ENCODE measurements around the gene AP3D1.

Gene AP3D1

GRCh38 chr19:2059422-2060201 lies 91.8 kb downstream of the AP3D1 start:
- Histone ChIP-seq H3K4me1 (ENCODE audit: control insufficient read depth, insufficient read depth, low read length) (peaks cover 17% of the 10 kb centered on the region), H3K4me3 (ENCODE audit: low read length) (no peak overlapping the region), H3K27me3 (ENCODE audit: control insufficient read depth, insufficient read depth, low read length) (no peaks in the 10 kb centered on the region), H3K36me3 (ENCODE audit: control insufficient read depth, insufficient read depth, low read length) (no peaks in the 10 kb centered on the region), H3K9me3 (ENCODE audit: control insufficient read depth, insufficient read depth, low read length) (no peaks in the 10 kb centered on the region), H3K27ac (ENCODE audit: low read length) (no peak overlapping the region)
- WGBS (ENCODE audit: insufficient coverage, insufficient read length): no CpG with 5 or more reads among the region's 24 CpGs
- DNase-seq (ENCODE audit: low read depth, low spot score): no peak

- no peaks in the 10 kb centered on the region for H3K27me3 ChIP-seq (ENCODE audit: control insufficient read depth, insufficient read depth, low read length)
- H3K27ac ChIP-seq (ENCODE audit: low read length): no peak overlapping the region
- no peaks in the 10 kb centered on the region for H3K36me3 ChIP-seq (ENCODE audit: control insufficient read depth, insufficient read depth, low read length)
- H3K9me3 ChIP-seq (ENCODE audit: control insufficient read depth, insufficient read depth, low read length): no peaks in the 10 kb centered on the region
- H3K4me1 ChIP-seq (ENCODE audit: control insufficient read depth, insufficient read depth, low read length): peaks cover 17% of the 10 kb centered on the region
- no peak overlapping the region for H3K4me3 ChIP-seq (ENCODE audit: low read length)
- WGBS (ENCODE audit: insufficient coverage, insufficient read length): no CpG with 5 or more reads among the region's 27 CpGs
- DNase-seq (ENCODE audit: low read depth, low spot score): no peak
These were observed 92.6 kb downstream of the AP3D1 start for GRCh38 chr19:2058570-2059421.

- H3K27ac ChIP-seq (ENCODE audit: low read length): no peak overlapping the region
- H3K36me3 ChIP-seq (ENCODE audit: control insufficient read depth, insufficient read depth, low read length): no peaks in the 10 kb centered on the region
- H3K4me1 ChIP-seq (ENCODE audit: control insufficient read depth, insufficient read depth, low read length): peaks cover 17% of the 10 kb centered on the region
- no peaks in the 10 kb centered on the region for H3K27me3 ChIP-seq (ENCODE audit: control insufficient read depth, insufficient read depth, low read length)
- no peak for DNase-seq (ENCODE audit: low read depth, low spot score)
- H3K4me3 ChIP-seq (ENCODE audit: low read length): no peak overlapping the region
- no peaks in the 10 kb centered on the region for H3K9me3 ChIP-seq (ENCODE audit: control insufficient read depth, insufficient read depth, low read length)
- WGBS (ENCODE audit: insufficient coverage, insufficient read length): no CpG with 5 or more reads among the region's 23 CpGs
These were observed 93.6 kb downstream of the AP3D1 start for GRCh38 chr19:2057484-2058469.

- peaks cover 12% of the 10 kb centered on the region for H3K4me1 ChIP-seq (ENCODE audit: control insufficient read depth, insufficient read depth, low read length)
- no peak for DNase-seq (ENCODE audit: low read depth, low spot score)
- no peak overlapping the region for H3K27ac ChIP-seq (ENCODE audit: low read length)
- WGBS (ENCODE audit: insufficient coverage, insufficient read length): no CpG with 5 or more reads among the region's 5 CpGs
- H3K36me3 ChIP-seq (ENCODE audit: control insufficient read depth, insufficient read depth, low read length): no peaks in the 10 kb centered on the region
- H3K27me3 ChIP-seq (ENCODE audit: control insufficient read depth, insufficient read depth, low read length): no peaks in the 10 kb centered on the region
- H3K9me3 ChIP-seq (ENCODE audit: control insufficient read depth, insufficient read depth, low read length): no peaks in the 10 kb centered on the region
- no peak overlapping the region for H3K4me3 ChIP-seq (ENCODE audit: low read length)
These were observed 94.6 kb downstream of the AP3D1 start for GRCh38 chr19:2056837-2057192.

- no peak for DNase-seq (ENCODE audit: low read depth, low spot score)
- Histone ChIP-seq H3K4me1 (ENCODE audit: control insufficient read depth, insufficient read depth, low read length) (peaks cover 14% of the 10 kb centered on the region), H3K27me3 (ENCODE audit: control insufficient read depth, insufficient read depth, low read length) (no peaks in the 10 kb centered on the region), H3K27ac (ENCODE audit: low read length) (no peak overlapping the region), H3K36me3 (ENCODE audit: control insufficient read depth, insufficient read depth, low read length) (no peaks in the 10 kb centered on the region), H3K9me3 (ENCODE audit: control insufficient read depth, insufficient read depth, low read length) (no peaks in the 10 kb centered on the region), H3K4me3 (ENCODE audit: low read length) (no peak overlapping the region)
- no CpG with 5 or more reads among the region's 22 CpGs for WGBS (ENCODE audit: insufficient coverage, insufficient read length)
These were observed 95.2 kb downstream of the AP3D1 start for GRCh38 chr19:2055931-2056836.

- no peak for DNase-seq (ENCODE audit: low read depth, low spot score)
- Histone ChIP-seq H3K9me3 (ENCODE audit: control insufficient read depth, insufficient read depth, low read length) (no peaks in the 10 kb centered on the region), H3K4me1 (ENCODE audit: control insufficient read depth, insufficient read depth, low read length) (peaks cover 13% of the 10 kb centered on the region), H3K27ac (ENCODE audit: low read length) (no peak overlapping the region), H3K4me3 (ENCODE audit: low read length) (no peak overlapping the region), H3K27me3 (ENCODE audit: control insufficient read depth, insufficient read depth, low read length) (no peaks in the 10 kb centered on the region), H3K36me3 (ENCODE audit: control insufficient read depth, insufficient read depth, low read length) (no peaks in the 10 kb centered on the region)
- WGBS (ENCODE audit: insufficient coverage, insufficient read length): no CpG with 5 or more reads among the region's 8 CpGs
These were observed 96.6 kb downstream of the AP3D1 start for GRCh38 chr19:2054763-2055162.

GRCh38 chr19:2053601-2054389 lies 97.6 kb downstream of the AP3D1 start:
- Histone ChIP-seq H3K27me3 (ENCODE audit: control insufficient read depth, insufficient read depth, low read length) (no peaks in the 10 kb centered on the region), H3K9me3 (ENCODE audit: control insufficient read depth, insufficient read depth, low read length) (no peaks in the 10 kb centered on the region), H3K36me3 (ENCODE audit: control insufficient read depth, insufficient read depth, low read length) (peaks cover 2% of the 10 kb centered on the region; the same call in 1 of the 2 replicates), H3K27ac (ENCODE audit: low read length) (no peak overlapping the region), H3K4me1 (ENCODE audit: control insufficient read depth, insufficient read depth, low read length) (peaks cover 11% of the 10 kb centered on the region), H3K4me3 (ENCODE audit: low read length) (no peak overlapping the region)
- WGBS (ENCODE audit: insufficient coverage, insufficient read length): no CpG with 5 or more reads among the region's 24 CpGs
- DNase-seq (ENCODE audit: low read depth, low spot score): no peak

GRCh38 chr19:2051773-2052704 lies 99.3 kb downstream of the AP3D1 start:
- Histone ChIP-seq H3K27me3 (ENCODE audit: control insufficient read depth, insufficient read depth, low read length) (no peaks in the 10 kb centered on the region), H3K4me3 (ENCODE audit: low read length) (no peak overlapping the region; the same call in 1 of the 2 replicates), H3K4me1 (ENCODE audit: control insufficient read depth, insufficient read depth, low read length) (peaks cover 11% of the 10 kb centered on the region), H3K9me3 (ENCODE audit: control insufficient read depth, insufficient read depth, low read length) (no peaks in the 10 kb centered on the region), H3K36me3 (ENCODE audit: control insufficient read depth, insufficient read depth, low read length) (peaks cover 5% of the 10 kb centered on the region; the same call in 1 of the 2 replicates), H3K27ac (ENCODE audit: low read length) (no peak overlapping the region)
- no peak for DNase-seq (ENCODE audit: low read depth, low spot score)
- WGBS (ENCODE audit: insufficient coverage, insufficient read length): no CpG with 5 or more reads among the region's 18 CpGs

Data from iPS DF 6.9 (cell line).